ENCODE data around the gene SLIT3. TPM values are rescaled to one million over a fixed set of nuclear protein-coding genes. Genes with fewer than 3 reads are reported as not detected.

The SLIT3 gene
- total RNA-seq, 2 experiments from 2014 or later: 0.30 to 0.43 TPM

DNA sequence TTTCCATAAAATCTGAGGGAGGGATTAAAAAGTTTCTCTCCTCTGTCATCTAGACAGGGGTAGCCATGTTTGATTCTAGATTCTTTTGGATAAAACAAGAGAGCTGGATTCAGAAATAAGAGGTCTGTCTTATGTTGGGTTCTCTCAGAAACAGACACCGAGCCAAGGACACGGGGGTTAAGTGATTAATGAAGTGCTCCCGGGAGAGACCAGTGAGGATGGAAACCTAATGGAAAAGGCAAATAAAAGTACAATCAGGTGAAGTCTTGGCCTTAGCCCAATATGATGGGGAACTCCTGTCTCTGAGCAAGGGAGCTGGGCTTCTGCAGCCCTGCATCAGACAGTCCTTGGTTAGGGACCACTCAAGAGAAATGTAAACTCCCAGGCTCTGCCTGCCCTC lies 413.0 kb downstream of the SLIT3 start:
- CTCF ChIA-PET: interaction anchor here (0.8 kb wide), 1 partner anchor 802 kb away, joined by 3 read pairs; no protein-coding TSS in a partner anchor
- H3K4me1 Mint-ChIP-seq (ENCODE audit: low read depth): no peaks in the 10 kb centered on the region
- H3K4me3 Mint-ChIP-seq: no peak overlapping the region
- intact Hi-C loops (cut with micrococcal nuclease): no loop called here
- no peaks in the 10 kb centered on the region for H3K9me3 Mint-ChIP-seq
- H3K27me3 Mint-ChIP-seq (ENCODE audit: low read depth): no peaks in the 10 kb centered on the region
- H3K36me3 Mint-ChIP-seq (ENCODE audit: low read depth): no peaks in the 10 kb centered on the region
- H3K27ac Mint-ChIP-seq: no peak overlapping the region
- DNase-seq: no peak

- intact Hi-C loops (cut with micrococcal nuclease): no loop called here
- no peak overlapping the region for H3K4me3 Mint-ChIP-seq
- no peak overlapping the region for H3K27ac Mint-ChIP-seq
- H3K9me3 Mint-ChIP-seq: no peaks in the 10 kb centered on the region
- no peaks in the 10 kb centered on the region for H3K4me1 Mint-ChIP-seq (ENCODE audit: low read depth)
- H3K27me3 Mint-ChIP-seq (ENCODE audit: low read depth): no peaks in the 10 kb centered on the region
- CTCF ChIA-PET: no interaction called here
- H3K36me3 Mint-ChIP-seq (ENCODE audit: low read depth): no peaks in the 10 kb centered on the region
- DNase-seq: no peak
Observed at GRCh38 chr5:168886157-168886556, 414.8 kb downstream of the SLIT3 start.

DNA sequence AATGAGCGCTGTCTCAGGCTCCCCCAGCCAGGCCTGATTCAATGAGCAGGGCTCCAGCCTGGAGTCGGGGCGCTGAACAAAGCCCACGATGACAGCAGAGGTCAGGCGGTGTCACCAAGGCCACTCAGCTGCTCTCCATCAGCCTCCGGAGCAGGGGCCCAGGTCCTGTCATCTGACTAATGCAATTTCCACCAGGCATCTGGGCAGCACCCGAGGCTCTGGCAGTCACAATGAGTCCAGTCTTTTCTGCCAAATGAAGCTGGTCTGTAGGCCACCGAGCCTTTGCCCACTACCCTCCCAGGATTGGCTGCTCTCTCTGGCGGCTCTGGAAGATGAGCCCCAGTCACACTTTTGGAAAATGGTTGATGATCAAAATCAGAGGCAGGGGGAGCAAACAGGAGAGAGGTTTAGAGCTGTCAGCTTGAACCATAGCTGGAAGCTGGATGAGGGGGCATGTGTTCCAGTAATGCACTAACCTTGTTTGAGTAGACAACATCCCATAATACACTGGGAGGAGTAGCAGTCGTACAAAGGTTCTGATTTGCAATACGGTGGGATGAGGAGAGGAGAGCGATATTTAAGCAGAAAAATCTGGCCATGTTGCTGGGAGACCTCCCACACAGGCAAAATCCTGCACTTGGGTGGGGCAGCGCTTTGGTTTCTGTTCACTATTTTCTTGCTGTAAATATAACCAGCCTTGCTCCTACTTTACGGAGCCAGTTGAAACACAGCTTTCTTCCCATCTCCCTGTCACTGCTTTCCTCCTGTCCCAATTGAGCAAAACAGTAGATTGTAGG lies 415.4 kb downstream of the SLIT3 start:
- no peaks in the 10 kb centered on the region for H3K9me3 Mint-ChIP-seq
- no peak overlapping the region for H3K4me3 Mint-ChIP-seq
- H3K27ac Mint-ChIP-seq: no peak overlapping the region
- no peaks in the 10 kb centered on the region for H3K4me1 Mint-ChIP-seq (ENCODE audit: low read depth)
- DNase-seq: no peak
- CTCF ChIA-PET: no interaction called here
- intact Hi-C loops (cut with micrococcal nuclease): no loop called here
- no peaks in the 10 kb centered on the region for H3K27me3 Mint-ChIP-seq (ENCODE audit: low read depth)
- no peaks in the 10 kb centered on the region for H3K36me3 Mint-ChIP-seq (ENCODE audit: low read depth)

- DNase-seq: no peak
- intact Hi-C loops (cut with micrococcal nuclease): no loop called here
- Mint-ChIP-seq H3K36me3 (ENCODE audit: low read depth) (no peaks in the 10 kb centered on the region), H3K27ac (no peak overlapping the region), H3K4me3 (no peak overlapping the region), H3K9me3 (no peaks in the 10 kb centered on the region), H3K27me3 (ENCODE audit: low read depth) (no peaks in the 10 kb centered on the region), H3K4me1 (ENCODE audit: low read depth) (no peaks in the 10 kb centered on the region)
- CTCF ChIA-PET: interaction anchor here (0.6 kb wide), 2 partner anchors 42 to 100 kb away, joined by 3 read pairs; no protein-coding TSS in a partner anchor
Observed at GRCh38 chr5:168883991-168884390, 416.9 kb downstream of the SLIT3 start.

DNA sequence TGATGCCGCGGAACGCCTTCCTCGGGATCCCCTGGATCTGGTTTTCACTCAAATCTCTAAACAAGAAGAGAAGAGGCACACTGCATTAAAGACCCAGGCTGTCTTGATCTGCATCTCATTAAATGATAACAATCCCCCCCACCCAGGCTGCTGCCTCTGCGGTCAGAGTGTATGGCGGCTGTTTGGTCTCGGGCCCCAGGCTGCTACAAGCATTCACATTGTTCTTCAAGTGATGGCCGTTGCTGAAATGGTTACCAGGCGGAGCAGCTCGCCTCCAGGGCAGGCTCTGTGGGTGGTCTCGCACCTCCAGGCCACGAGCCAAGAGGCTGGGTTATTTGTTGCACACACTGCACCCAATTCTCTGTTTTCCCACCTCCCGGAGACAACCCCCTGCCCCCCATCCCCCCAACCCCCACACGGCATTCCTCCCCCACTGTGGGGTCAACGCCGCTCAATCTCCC lies 417.6 kb downstream of the SLIT3 start:
- Mint-ChIP-seq H3K27ac (no peak overlapping the region), H3K4me1 (ENCODE audit: low read depth) (no peaks in the 10 kb centered on the region), H3K4me3 (no peak overlapping the region), H3K36me3 (ENCODE audit: low read depth) (no peaks in the 10 kb centered on the region), H3K27me3 (ENCODE audit: low read depth) (no peaks in the 10 kb centered on the region), H3K9me3 (no peaks in the 10 kb centered on the region)
- intact Hi-C loops (cut with micrococcal nuclease): no loop called here
- CTCF ChIA-PET: interaction anchor here (0.6 kb wide), 1 partner anchor 43 kb away, joined by 3 read pairs; no protein-coding TSS in a partner anchor
- DNase-seq: no peak

DNA sequence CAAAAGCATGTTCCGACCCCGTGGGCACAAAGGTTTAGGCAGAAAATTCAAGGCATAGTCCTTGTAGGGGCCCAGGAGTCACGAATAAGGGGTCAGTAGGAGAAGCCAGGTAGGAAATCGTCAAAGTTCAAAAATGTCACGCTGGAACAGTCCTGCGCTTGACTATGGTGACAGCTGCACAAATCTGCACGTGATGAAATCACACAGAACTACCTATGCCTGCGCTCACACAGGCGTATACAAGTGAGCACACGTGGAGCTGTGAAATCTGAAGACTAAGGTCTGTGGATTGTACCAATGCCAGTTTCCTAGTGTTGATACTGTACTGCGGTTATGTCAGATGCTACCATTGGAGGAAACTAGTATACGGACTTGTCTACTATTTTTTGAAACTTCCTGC lies 418.7 kb downstream of the SLIT3 start:
- Mint-ChIP-seq H3K36me3 (ENCODE audit: low read depth) (no peaks in the 10 kb centered on the region), H3K27me3 (ENCODE audit: low read depth) (peaks cover 1% of the 10 kb centered on the region), H3K9me3 (no peaks in the 10 kb centered on the region), H3K4me3 (no peak overlapping the region), H3K4me1 (ENCODE audit: low read depth) (no peaks in the 10 kb centered on the region), H3K27ac (no peak overlapping the region)
- CTCF ChIA-PET: no interaction called here
- intact Hi-C loops (cut with micrococcal nuclease): no loop called here
- no peak for DNase-seq

DNA sequence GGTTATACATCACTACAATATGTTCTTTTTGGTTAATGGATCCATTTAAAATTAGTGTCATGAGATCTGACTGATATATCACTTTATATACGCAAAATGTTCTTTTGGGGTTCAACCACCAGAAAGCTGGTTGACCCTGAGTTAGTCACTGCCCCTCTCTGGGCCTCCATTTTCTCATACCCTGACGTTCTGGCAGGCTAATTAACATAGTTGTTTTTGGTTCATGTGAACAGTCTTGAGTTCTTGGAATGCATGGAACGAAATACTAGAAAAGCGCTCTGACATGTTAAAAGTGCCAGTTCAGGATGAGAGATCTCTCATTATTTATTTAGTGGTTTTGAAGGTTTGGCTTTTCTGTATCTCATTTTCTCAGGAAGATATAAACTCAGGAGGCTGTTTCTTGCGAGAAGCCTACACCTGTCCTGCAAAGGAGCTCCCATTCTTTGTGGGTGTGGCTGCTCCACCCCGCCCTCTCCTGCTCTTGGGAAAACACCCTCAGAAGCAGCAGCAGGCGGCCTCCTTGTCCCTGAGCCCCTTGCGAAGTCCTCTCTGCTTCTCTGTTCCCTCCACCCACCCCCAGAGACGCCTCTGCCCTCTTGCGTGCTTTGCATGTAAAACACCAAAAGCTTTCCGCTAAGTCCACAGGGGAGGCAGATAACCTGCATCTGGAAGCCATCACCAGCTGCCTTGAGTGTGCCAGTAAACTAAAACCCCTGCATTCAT lies 419.4 kb downstream of the SLIT3 start:
- no peak overlapping the region for H3K4me3 Mint-ChIP-seq
- no peak for DNase-seq
- CTCF ChIA-PET: no interaction called here
- no peaks in the 10 kb centered on the region for H3K36me3 Mint-ChIP-seq (ENCODE audit: low read depth)
- intact Hi-C loops (cut with micrococcal nuclease): no loop called here
- no peaks in the 10 kb centered on the region for H3K9me3 Mint-ChIP-seq
- no peaks in the 10 kb centered on the region for H3K4me1 Mint-ChIP-seq (ENCODE audit: low read depth)
- H3K27ac Mint-ChIP-seq: no peak overlapping the region
- H3K27me3 Mint-ChIP-seq (ENCODE audit: low read depth): peaks cover 5% of the 10 kb centered on the region

GRCh38 chr5:168879929-168880328 lies 421.0 kb downstream of the SLIT3 start:
- Mint-ChIP-seq H3K27ac (no peak overlapping the region), H3K36me3 (ENCODE audit: low read depth) (no peaks in the 10 kb centered on the region), H3K27me3 (ENCODE audit: low read depth) (peaks cover 13% of the 10 kb centered on the region), H3K4me3 (no peak overlapping the region), H3K9me3 (no peaks in the 10 kb centered on the region), H3K4me1 (ENCODE audit: low read depth) (no peaks in the 10 kb centered on the region)
- CTCF ChIA-PET: no interaction called here
- intact Hi-C loops (cut with micrococcal nuclease): loop anchor here (10.0 kb wide), 1 partner anchor 135 kb away; no protein-coding TSS in a partner anchor
- no peak for DNase-seq

- intact Hi-C loops (cut with micrococcal nuclease): loop anchor here (10.0 kb wide), 1 partner anchor 135 kb away; no protein-coding TSS in a partner anchor
- Mint-ChIP-seq H3K27ac (no peak overlapping the region), H3K27me3 (ENCODE audit: low read depth) (peaks cover 16% of the 10 kb centered on the region), H3K4me1 (ENCODE audit: low read depth) (no peaks in the 10 kb centered on the region), H3K4me3 (no peak overlapping the region), H3K36me3 (ENCODE audit: low read depth) (no peaks in the 10 kb centered on the region), H3K9me3 (no peaks in the 10 kb centered on the region)
- CTCF ChIA-PET: interaction anchor here (1.1 kb wide), 1 partner anchor 14 kb away, joined by 4 read pairs; no protein-coding TSS in a partner anchor
- DNase-seq: no peak
Observed at GRCh38 chr5:168879331-168879730, 421.6 kb downstream of the SLIT3 start.

DNA sequence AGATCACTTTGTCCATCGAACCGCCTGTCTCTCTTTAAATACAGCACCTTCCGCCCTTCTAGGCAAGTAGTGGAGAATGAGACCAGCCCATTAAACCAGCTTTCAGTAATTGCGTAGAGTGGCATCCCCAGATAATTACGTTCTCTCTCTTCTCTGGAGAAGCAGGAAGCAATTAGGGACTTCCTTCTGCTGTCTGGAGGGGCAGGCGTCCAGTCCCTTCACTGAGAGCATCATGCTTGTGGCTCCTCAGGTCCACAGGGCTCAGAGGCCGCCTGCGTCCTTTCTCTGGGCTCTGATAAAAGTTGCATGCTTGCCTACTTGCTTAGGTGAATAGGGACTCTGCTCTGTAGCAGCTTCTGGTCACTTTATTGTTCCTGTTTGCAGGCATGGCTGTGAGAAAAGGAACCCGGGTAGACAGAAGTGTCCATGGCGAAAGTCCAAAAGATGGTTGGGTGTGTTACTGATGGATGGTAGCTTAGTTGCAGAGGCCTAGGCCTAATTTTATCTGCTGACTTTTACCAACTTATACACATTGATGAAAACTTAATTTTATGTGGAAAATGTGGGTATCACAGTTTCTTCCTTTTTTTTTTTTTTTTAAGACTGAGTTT lies 422.7 kb downstream of the SLIT3 start:
- no peaks in the 10 kb centered on the region for H3K4me1 Mint-ChIP-seq (ENCODE audit: low read depth)
- no peaks in the 10 kb centered on the region for H3K36me3 Mint-ChIP-seq (ENCODE audit: low read depth)
- H3K27ac Mint-ChIP-seq: no peak overlapping the region
- CTCF ChIA-PET: interaction anchor here (1.1 kb wide), 1 partner anchor 15 kb away, joined by 4 read pairs; no protein-coding TSS in a partner anchor
- peaks cover 17% of the 10 kb centered on the region for H3K27me3 Mint-ChIP-seq (ENCODE audit: low read depth)
- intact Hi-C loops (cut with micrococcal nuclease): loop anchor here (10.0 kb wide), 1 partner anchor 133 kb away; no protein-coding TSS in a partner anchor
- H3K4me3 Mint-ChIP-seq: no peak overlapping the region
- no peaks in the 10 kb centered on the region for H3K9me3 Mint-ChIP-seq
- no peak for DNase-seq

- Mint-ChIP-seq H3K36me3 (ENCODE audit: low read depth) (no peaks in the 10 kb centered on the region), H3K4me3 (no peak overlapping the region), H3K27me3 (ENCODE audit: low read depth) (peaks cover 21% of the 10 kb centered on the region), H3K9me3 (no peaks in the 10 kb centered on the region), H3K4me1 (ENCODE audit: low read depth) (no peaks in the 10 kb centered on the region), H3K27ac (no peak overlapping the region)
- DNase-seq: no peak
- intact Hi-C loops (cut with micrococcal nuclease): loop anchor here (10.0 kb wide), 1 partner anchor 133 kb away; no protein-coding TSS in a partner anchor
- CTCF ChIA-PET: no interaction called here
Observed at GRCh38 chr5:168877132-168877892, 423.6 kb downstream of the SLIT3 start.

DNA sequence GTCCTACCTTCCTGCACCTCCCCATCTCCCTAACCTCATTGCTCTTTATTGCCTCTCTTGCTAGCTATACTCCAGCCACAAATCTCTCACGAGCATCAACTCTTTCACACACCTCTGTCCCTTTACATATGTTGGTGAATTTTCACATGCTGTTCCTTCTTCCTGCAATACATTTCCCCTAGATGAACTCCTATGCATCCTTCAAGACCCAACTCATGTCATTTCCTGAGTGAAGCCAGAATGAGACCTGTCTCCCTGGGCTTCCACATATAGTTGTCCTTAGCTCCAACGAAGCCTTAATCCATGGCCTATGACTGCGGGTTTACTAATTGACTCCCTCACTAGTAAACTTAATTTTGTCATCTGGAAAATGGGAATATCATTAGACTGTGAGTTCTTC lies 424.5 kb downstream of the SLIT3 start:
- Mint-ChIP-seq H3K36me3 (ENCODE audit: low read depth) (no peaks in the 10 kb centered on the region), H3K4me1 (ENCODE audit: low read depth) (no peaks in the 10 kb centered on the region), H3K9me3 (no peaks in the 10 kb centered on the region), H3K4me3 (no peak overlapping the region), H3K27ac (no peak overlapping the region), H3K27me3 (ENCODE audit: low read depth) (peaks cover 21% of the 10 kb centered on the region)
- DNase-seq: no peak
- intact Hi-C loops (cut with micrococcal nuclease): loop anchor here (10.0 kb wide), 1 partner anchor 132 kb away; no protein-coding TSS in a partner anchor
- CTCF ChIA-PET: no interaction called here

Data from activated naive CD4-positive, alpha-beta T cell treated with anti-CD3 and anti-CD28 coated beads for 36 hours (primary cell).